Fibroblast of skin of right biceps (primary cell): Measurements from ENCODE around the gene SLC15A5.

Experiments used
- DNase-seq: peaks from one replicate; pipeline ENCODE4 v3.0.0-alpha.2; 2013

Gene SLC15A5

GRCh38 chr12:16277585-16277984 is at the start of gene SLC15A5:
TSS of gene SLC15A5 (minus strand) at chr12:16277685. CDS start at chr12:16277685, 0 bp downstream.
- no peak for DNase-seq

- DNase-seq: no peak
Observed at GRCh38 chr12:16325426-16325825, 47.9 kb upstream of the SLC15A5 start.

GRCh38 chr12:16324772-16325171 is 47.3 kb upstream of the SLC15A5 start:
- no peak for DNase-seq

DNA sequence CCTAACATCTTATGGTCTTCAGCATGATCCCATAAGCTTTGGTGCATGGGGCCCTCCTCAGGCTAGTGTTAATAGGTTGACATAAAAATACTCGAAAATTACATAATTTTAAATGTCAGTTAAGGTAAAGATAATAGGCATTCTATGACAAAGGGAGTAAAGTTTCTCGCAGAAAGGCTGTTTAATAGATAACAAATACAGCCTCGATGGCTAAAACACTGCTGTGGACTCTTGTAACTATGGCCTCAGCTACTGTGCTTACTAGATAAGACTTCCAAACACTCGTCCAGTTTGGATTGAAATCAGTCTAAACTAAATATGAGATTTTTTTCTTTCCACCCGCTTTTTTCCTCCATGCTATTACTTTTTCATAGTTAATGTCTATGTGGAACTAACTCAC is 46.8 kb upstream of the SLC15A5 start:
- no peak for DNase-seq

- no peak for DNase-seq
Observed at GRCh38 chr12:16323638-16324037, 46.2 kb upstream of the SLC15A5 start.

- peak; percentile 55 for DNase-seq
Observed at GRCh38 chr12:16323010-16323409, 45.5 kb upstream of the SLC15A5 start.

DNA sequence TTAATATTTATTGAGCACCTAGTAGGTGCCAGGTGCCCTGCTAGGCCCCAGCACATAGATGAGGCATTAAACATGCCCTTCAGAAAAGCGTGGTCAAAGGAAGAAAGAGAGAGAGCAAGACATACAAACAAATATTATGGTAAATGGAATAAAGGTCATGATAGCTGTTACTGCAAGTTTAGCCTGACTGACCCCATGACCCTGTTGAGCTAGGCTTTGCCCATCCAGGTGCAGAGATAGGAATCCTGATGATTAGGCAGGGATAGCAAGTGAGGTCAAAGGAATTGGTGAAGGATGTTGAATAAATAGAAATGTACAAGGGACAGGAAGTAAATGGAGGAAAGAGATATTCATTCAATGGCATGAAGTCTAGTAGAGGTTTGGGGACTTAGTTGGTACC is 33.4 kb upstream of the SLC15A5 start:
- no peak for DNase-seq

- no peak for DNase-seq
Observed at GRCh38 chr12:16307856-16308475, 30.5 kb upstream of the SLC15A5 start.

DNA sequence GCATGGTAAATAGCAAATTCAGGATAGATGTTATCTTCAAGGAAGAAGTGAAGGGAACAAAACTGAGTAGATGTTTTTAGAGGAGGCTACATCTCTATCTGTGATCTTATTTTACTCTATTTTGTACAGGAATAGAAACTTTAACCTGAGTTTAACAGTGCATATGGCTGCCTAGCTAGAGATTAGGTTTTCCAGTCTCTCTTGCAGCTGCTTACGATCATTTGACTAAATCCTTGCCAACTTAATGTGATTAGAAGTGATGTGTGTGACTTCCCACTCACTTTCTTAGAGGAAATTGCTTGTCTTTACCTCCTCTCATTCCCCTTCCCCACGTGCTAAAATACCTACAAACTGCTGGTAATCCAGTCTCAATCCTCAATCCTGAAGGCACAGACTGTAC is 26.5 kb upstream of the SLC15A5 start:
- DNase-seq: no peak

DNA sequence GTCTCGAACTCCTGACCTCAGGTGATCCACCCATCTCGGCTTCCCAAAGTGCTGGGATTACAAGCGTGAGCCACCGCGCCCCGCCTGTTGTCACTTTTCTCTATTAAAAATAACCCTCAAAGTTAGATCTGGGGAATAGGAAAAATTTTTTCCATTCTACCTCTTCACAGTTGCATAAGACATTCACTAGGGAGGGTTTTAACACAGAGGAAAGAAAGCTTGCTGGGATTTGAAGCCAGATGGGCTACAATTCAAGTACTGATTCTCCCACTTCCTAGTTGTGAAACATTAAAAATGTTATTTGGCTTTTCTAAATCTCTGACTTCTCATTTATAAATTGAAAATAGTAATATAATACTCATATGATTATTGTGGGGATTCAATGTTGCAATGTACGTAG is 23.3 kb upstream of the SLC15A5 start:
- DNase-seq: peak; percentile 22

GRCh38 chr12:16300122-16300521 is 22.6 kb upstream of the SLC15A5 start:
- peak; percentile 30 for DNase-seq

- peak; percentile 54 for DNase-seq
Observed at GRCh38 chr12:16299403-16299802, 21.9 kb upstream of the SLC15A5 start.

GRCh38 chr12:16297521-16297920 is 20.0 kb upstream of the SLC15A5 start:
- DNase-seq: peak; percentile 37

GRCh38 chr12:16294376-16294956 is 17.0 kb upstream of the SLC15A5 start:
- DNase-seq: no peak

DNA sequence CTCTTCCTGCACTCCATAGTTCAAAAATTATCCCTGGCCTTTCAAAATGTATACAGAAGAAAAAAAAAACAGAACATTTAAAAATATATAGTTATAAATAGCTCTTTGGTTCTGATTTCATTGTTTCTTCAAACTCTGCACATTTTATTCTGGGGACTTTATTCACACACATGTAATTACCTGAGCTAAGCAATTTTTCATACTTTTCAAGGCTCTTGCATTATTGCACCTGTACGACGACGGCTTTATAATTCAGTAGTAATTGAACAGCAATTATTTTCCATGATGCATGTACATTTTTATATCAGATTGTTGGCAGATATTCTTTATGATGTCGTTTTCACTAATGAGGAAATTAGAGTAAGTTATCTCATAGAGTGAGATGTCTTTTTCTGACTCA is 13.5 kb upstream of the SLC15A5 start:
- no peak for DNase-seq

GRCh38 chr12:16285586-16285985 is 8.1 kb upstream of the SLC15A5 start:
- peak; percentile 33 for DNase-seq

DNA sequence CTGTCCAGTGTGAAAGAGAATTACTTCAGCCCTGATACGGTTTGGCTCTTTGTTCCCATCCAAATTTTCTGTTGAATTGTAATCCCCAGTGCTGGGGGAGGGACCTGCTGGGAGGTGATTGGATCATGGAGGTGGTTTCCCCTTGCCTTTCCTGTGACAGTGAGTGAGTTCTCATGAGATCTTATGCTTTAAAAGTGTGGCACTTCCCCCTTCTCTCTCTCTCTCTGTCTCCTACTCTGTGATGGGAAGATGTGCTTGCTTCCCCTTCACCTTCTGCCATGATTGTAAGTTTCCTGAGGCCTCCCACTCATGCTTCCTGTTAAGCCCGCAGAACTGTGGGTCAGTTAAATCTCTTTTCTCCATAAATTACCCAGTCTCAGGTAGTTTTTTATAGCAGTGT is 5.5 kb upstream of the SLC15A5 start:
- no peak for DNase-seq

DNA sequence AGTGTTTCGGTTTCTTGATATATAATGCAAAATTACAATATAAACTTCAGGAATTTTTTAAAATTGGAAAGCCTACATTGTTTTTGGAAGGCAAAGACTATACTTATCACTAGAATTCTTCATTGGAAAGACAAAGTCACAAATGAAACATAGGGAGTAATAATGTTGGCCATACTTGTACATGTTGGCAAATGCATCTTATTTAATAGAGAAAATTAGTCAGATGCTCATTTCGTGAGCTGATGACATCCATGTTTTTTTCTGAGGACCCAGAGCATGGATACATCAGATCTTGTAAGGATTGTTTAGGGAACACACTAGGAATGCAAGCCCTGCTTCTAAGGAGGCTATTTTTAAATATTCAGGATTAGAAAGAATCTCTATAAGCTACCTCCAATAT is 4.6 kb upstream of the SLC15A5 start:
- no peak for DNase-seq

DNA sequence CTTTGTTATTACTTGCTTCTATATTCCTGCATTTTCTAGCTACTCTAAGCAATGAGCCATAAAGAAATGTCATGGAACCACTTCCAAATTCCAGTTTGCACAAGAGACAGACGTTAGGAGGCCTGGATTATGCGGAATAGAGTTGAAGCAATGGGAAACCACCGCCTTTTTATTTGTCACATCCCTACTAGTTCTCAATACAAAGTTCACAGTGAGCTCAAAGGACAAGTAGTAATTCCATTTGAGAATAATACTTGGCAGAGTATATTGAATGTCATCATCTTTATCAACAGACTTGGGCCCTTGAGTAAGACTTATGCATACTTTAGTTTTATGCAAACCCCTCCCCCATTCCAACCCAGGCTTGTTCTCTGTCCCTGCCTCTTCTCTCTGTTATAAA is 3.7 kb upstream of the SLC15A5 start:
- peak; percentile 74 for DNase-seq

- peak; percentile 22 for DNase-seq
Observed at GRCh38 chr12:16272222-16272621, 5.3 kb downstream of the SLC15A5 start.

GRCh38 chr12:16271062-16271461 is 6.4 kb downstream of the SLC15A5 start:
- DNase-seq: no peak

- no peak for DNase-seq
Observed at GRCh38 chr12:16269946-16270345, 7.5 kb downstream of the SLC15A5 start.

DNA sequence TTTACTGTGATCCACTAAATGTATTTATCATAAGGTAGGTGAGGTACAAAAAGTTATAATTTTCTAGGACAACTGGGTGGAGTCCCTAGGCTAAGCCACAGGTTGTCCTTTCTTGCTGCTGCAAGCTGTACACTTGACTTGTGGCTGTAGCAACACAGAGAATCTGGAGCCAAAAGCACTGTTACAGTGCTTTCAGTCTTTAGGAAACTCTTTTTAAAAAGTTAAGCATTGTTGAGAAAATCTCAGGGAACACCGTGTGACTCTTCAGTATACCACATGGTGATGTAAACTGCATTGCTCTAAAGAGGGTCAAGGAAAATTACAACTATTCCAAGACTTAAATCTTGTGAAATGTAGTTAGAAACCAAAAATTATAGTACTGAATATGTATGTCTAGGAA is 11.4 kb downstream of the SLC15A5 start:
- DNase-seq: no peak

GRCh38 chr12:16261944-16262475 is 15.5 kb downstream of the SLC15A5 start:
- no peak for DNase-seq

DNA sequence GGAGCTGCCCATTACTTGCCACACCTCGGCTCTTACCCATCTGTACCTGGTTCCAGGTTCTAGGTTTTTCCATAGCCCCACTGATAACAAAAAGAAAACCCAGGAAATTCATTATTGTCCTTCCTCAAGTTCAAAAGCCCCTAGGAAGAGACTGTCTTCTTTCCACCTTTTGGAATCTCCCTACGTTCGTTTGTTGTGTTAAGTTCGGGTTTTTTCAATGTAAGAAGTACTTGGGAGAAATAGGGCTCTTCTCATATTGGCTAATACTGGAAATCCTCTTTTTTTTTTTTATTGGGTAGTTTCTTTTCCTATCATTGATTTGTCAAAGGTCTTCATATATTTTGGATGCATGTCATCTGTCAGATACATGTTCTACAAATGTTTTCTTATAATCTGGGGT is 17.3 kb downstream of the SLC15A5 start:
- no peak for DNase-seq
